Nephron (organoid): ENCODE measurements around the gene TBCD.
A peak's percentile ranks its signal among the peaks of the same experiment; 100 is the strongest.
"Not testable (repeated sequence)": the region's sequence is repeated elsewhere in the genome, so short reads cannot be mapped to it uniquely, and the experiment has no call there.

Experiments
- H3K27ac Mint-ChIP-seq, 3 experiments: 2 replicates each; pipeline ENCODE4 v1.8.0; 2020; ENCODE audit warnings: mixed read lengths in 3 of 3, mild to moderate bottlenecking in 2 of 3, moderate library complexity in 1 of 3
- H3K27me3 Mint-ChIP-seq: 2 replicates; pipeline ENCODE4 v1.8.0; 2021; ENCODE audit warnings: low read depth, mild to moderate bottlenecking, moderate library complexity, mixed read lengths
- H3K36me3 Mint-ChIP-seq: 2 replicates; pipeline ENCODE4 v1.8.0; 2020; ENCODE audit warnings: low read depth, mixed read lengths
- H3K4me1 Mint-ChIP-seq: 2 replicates; pipeline ENCODE4 v1.8.0; 2020; ENCODE audit warnings: mixed read lengths
- H3K4me3 Mint-ChIP-seq, 3 experiments: 2 replicates each; pipeline ENCODE4 v1.8.0; 2020; ENCODE audit warnings: mild to moderate bottlenecking in 3 of 3, mixed read lengths in 3 of 3, moderate library complexity in 2 of 3
- H3K9me3 Mint-ChIP-seq: 2 replicates; pipeline ENCODE4 v1.8.0; 2020; ENCODE audit warnings: mixed read lengths
- TF ChIP-seq, protein P1 (sequence below), 3 experiments: fragments of 200-600 bp; sonication (generic); IDR thresholded peaks; one replicate each; pipeline ENCODE4 v1.5.0; 2021; ENCODE audit warnings: antibody characterized with exemption in 3 of 3; ENCODE audit not compliant: unreplicated experiment in 3 of 3

Gene TBCD

DNA sequence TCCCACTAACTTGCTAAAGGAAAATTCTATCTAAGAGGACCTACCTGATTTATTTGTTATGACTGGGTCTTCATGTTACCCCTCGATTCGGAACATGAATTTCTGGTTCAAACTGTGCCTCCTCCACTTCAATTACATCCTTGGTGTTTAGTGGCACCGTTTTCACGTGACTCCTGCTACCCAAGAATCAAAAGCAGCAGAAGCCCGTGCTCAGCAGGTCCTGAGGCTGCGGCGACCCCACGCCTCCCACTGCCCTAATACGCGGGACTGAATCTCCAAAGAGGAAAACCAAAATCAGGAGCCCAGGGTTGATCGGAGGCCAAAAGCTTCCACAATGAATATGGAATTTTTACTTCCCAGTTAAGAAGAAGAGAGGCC, 233.6 kb downstream of the TBCD start:
- peaks cover 19% of the 10 kb centered on the region for H3K4me1 Mint-ChIP-seq
- H3K36me3 Mint-ChIP-seq: peaks cover 30% of the 10 kb centered on the region
- H3K9me3 Mint-ChIP-seq: peaks cover 12% of the 10 kb centered on the region
- H3K27me3 Mint-ChIP-seq: no peaks in the 10 kb centered on the region
- no peak overlapping the region for H3K4me3 Mint-ChIP-seq
- TF ChIP-seq, protein P1, sequence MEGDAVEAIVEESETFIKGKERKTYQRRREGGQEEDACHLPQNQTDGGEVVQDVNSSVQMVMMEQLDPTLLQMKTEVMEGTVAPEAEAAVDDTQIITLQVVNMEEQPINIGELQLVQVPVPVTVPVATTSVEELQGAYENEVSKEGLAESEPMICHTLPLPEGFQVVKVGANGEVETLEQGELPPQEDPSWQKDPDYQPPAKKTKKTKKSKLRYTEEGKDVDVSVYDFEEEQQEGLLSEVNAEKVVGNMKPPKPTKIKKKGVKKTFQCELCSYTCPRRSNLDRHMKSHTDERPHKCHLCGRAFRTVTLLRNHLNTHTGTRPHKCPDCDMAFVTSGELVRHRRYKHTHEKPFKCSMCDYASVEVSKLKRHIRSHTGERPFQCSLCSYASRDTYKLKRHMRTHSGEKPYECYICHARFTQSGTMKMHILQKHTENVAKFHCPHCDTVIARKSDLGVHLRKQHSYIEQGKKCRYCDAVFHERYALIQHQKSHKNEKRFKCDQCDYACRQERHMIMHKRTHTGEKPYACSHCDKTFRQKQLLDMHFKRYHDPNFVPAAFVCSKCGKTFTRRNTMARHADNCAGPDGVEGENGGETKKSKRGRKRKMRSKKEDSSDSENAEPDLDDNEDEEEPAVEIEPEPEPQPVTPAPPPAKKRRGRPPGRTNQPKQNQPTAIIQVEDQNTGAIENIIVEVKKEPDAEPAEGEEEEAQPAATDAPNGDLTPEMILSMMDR (IDR thresholded peaks at IDR 0.05; ENCODE audit: unreplicated experiment in 3 of 3): no peak
- H3K27ac Mint-ChIP-seq: peak overlapping the region; percentile 22 to 56 (median 31)

DNA sequence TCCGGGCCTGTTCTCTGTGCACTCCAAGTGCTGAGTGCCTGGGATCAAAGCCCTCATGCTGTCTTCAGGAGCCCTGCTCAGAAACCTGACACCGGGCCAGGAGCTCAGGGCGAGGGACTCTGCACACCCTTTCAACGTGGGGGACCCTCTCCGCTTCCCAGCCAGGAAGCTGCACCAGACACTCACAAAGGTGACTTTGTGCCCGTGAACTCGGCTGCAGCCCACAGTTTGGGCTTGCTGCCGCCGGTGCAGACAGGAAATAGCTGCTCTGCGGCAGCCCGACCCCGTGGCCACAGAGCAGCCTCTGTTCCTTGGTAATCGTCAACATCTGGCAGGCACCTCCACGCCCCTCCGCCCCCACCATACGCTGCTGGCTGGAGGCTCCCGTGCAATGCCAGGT, 234.1 kb downstream of the TBCD start:
- H3K9me3 Mint-ChIP-seq: peaks cover 12% of the 10 kb centered on the region
- H3K36me3 Mint-ChIP-seq: peaks cover 27% of the 10 kb centered on the region
- peaks cover 19% of the 10 kb centered on the region for H3K4me1 Mint-ChIP-seq
- H3K27ac Mint-ChIP-seq: peak overlapping the region; percentile 31 to 56 (median 41)
- H3K27me3 Mint-ChIP-seq: no peaks in the 10 kb centered on the region
- TF ChIP-seq, protein P1 (IDR thresholded peaks at IDR 0.05; ENCODE audit: unreplicated experiment in 3 of 3): no peak
- peak overlapping the region in 1 of 3 experiments; percentile 40 for H3K4me3 Mint-ChIP-seq

GRCh38 chr17:82989051-82989450, 237.2 kb downstream of the TBCD start:
- peaks cover 54% of the 10 kb centered on the region for H3K36me3 Mint-ChIP-seq
- H3K27ac Mint-ChIP-seq, H3K4me3 Mint-ChIP-seq, H3K27me3 Mint-ChIP-seq: not testable (repeated sequence)
- peaks cover 34% of the 10 kb centered on the region for H3K9me3 Mint-ChIP-seq
- peaks cover 19% of the 10 kb centered on the region for H3K4me1 Mint-ChIP-seq

DNA sequence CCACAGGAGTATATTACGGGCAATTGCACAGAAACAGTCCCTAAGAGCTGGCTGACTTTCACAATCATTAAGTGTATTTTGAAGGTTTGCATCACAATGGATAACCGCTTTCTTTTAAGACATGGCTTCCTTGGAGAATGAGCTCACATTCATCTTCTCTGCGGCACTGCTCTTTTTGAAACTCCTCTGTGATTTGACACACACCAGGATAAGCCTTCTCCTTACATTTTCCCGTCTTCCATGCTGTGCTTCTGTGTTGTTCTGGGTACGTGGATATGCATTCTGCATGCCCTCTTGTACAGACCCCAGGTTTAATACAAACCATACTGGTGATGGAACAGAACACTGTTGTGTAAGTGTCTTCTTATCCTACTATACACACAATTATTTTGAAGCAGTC, 238.0 kb downstream of the TBCD start:
- peaks cover 42% of the 10 kb centered on the region for H3K9me3 Mint-ChIP-seq
- H3K36me3 Mint-ChIP-seq: peaks cover 60% of the 10 kb centered on the region
- H3K27ac Mint-ChIP-seq: no peak overlapping the region
- H3K4me3 Mint-ChIP-seq: no peak overlapping the region
- no peaks in the 10 kb centered on the region for H3K27me3 Mint-ChIP-seq
- TF ChIP-seq, protein P1 (IDR thresholded peaks at IDR 0.05; ENCODE audit: unreplicated experiment in 3 of 3): no peak
- peaks cover 19% of the 10 kb centered on the region for H3K4me1 Mint-ChIP-seq

- Mint-ChIP-seq H3K27me3 (no peaks in the 10 kb centered on the region), H3K4me1 (no peaks in the 10 kb centered on the region), H3K36me3 (peaks cover 77% of the 10 kb centered on the region), H3K4me3 (no peak overlapping the region), H3K27ac (no peak overlapping the region), H3K9me3 (peaks cover 64% of the 10 kb centered on the region)
- TF ChIP-seq, protein P1 (IDR thresholded peaks at IDR 0.05; ENCODE audit: unreplicated experiment in 3 of 3): no peak
Observed at GRCh38 chr17:82993005-82993404, 241.1 kb downstream of the TBCD start.
